Neural progenitor cell (in vitro differentiated cells): Measurements from ENCODE around the gene CDH23. TPM values are rescaled to one million over a fixed set of nuclear protein-coding genes. Genes with fewer than 3 reads are reported as not detected.

Experiments
- DNase-seq: peaks from one replicate; pipeline ENCODE4 v3.0.0-alpha.2; 2016; ENCODE audit warnings: low spot score
- H2AFZ ChIP-seq: fragments of 200-600 bp; sonication (generic); replicated peaks from 2 replicates; pipeline ENCODE4 v1.6.1; 2016; ENCODE audit warnings: antibody characterized with exemption
- H3F3A ChIP-seq: fragments of 200-600 bp; sonication (generic); 2 replicates; pipeline ENCODE4 v1.6.1; 2016; ENCODE audit warnings: antibody characterized with exemption, low read depth
- H3K27ac ChIP-seq: fragments of 200-600 bp; sonication (generic); 2 replicates; pipeline ENCODE4 v1.5.1; 2016; ENCODE audit warnings: mild to moderate bottlenecking
- H3K27me3 ChIP-seq: fragments of 200-600 bp; sonication (generic); 2 replicates; pipeline ENCODE4 v1.6.1; 2016; ENCODE audit warnings: mild to moderate bottlenecking, moderate library complexity
- H3K36me3 ChIP-seq: fragments of 200-600 bp; sonication (generic); 2 replicates; pipeline ENCODE4 v1.5.1; 2016
- H3K4me1 ChIP-seq: fragments of 200-600 bp; sonication (generic); 2 replicates; pipeline ENCODE4 v1.6.1; 2016; ENCODE audit warnings: mixed run types
- H3K4me2 ChIP-seq: fragments of 200-600 bp; sonication (generic); 2 replicates; pipeline ENCODE4 v1.6.1; 2016
- H3K4me3 ChIP-seq: fragments of 200-600 bp; sonication (generic); 2 replicates; pipeline ENCODE4 v1.5.1; 2016
- H3K79me2 ChIP-seq: fragments of 200-600 bp; sonication (generic); 2 replicates; pipeline ENCODE4 v1.6.1; 2016; ENCODE audit warnings: low read depth
- H3K9ac ChIP-seq: fragments of 200-600 bp; sonication (generic); 2 replicates; pipeline ENCODE4 v1.6.1; 2016
- H3K9me3 ChIP-seq: fragments of 200-600 bp; sonication (generic); 2 replicates; pipeline ENCODE4 v1.5.1; 2016; ENCODE audit warnings: low read depth
- H4K20me1 ChIP-seq: fragments of 200-600 bp; sonication (generic); 2 replicates; pipeline ENCODE4 v1.6.1; 2016; ENCODE audit warnings: low read depth
- H3K27ac Mint-ChIP-seq: 3 replicates; pipeline ENCODE4 v1.8.0; 2021; ENCODE audit warnings: mixed read lengths
- H3K27me3 Mint-ChIP-seq: 2 replicates; pipeline ENCODE4 v1.8.0; 2022; ENCODE audit warnings: low read depth, mild to moderate bottlenecking, inconsistent platforms, moderate library complexity, mixed read lengths; ENCODE audit not compliant: insufficient read depth
- H3K36me3 Mint-ChIP-seq: 3 replicates; pipeline ENCODE4 v1.8.0; 2021; ENCODE audit warnings: mixed read lengths
- H3K4me1 Mint-ChIP-seq: 3 replicates; pipeline ENCODE4 v1.8.0; 2021; ENCODE audit warnings: mixed read lengths
- H3K4me3 Mint-ChIP-seq: 3 replicates; pipeline ENCODE4 v1.8.0; 2021; ENCODE audit warnings: mild to moderate bottlenecking, moderate library complexity, mixed read lengths
- H3K9me3 Mint-ChIP-seq: 3 replicates; pipeline ENCODE4 v1.8.0; 2020; ENCODE audit warnings: mixed read lengths
- CTCF ChIP-seq: fragments of 200-600 bp; sonication (generic); IDR thresholded peaks from 2 replicates; pipeline ENCODE4 v1.5.1; 2017; ENCODE audit warnings: antibody characterized with exemption, mild to moderate bottlenecking
- EZH2 ChIP-seq: fragments of 200-600 bp; sonication (generic); IDR thresholded peaks from 2 replicates; pipeline ENCODE4 v1.6.1; 2017; ENCODE audit warnings: antibody characterized with exemption, mild to moderate bottlenecking, moderate library complexity
- EZH2phosphoT487 ChIP-seq: fragments of 200-600 bp; sonication (generic); IDR thresholded peaks from 2 replicates; pipeline ENCODE4 v1.6.1; 2017; ENCODE audit warnings: antibody characterized with exemption
- total RNA-seq: library from RNA; depleted of rRNA; stranded (reverse); fragments of >200 nt; gene quantifications from 2 replicates; pipeline ENCODE4 v1.2.3, GENCODE V29; 2015; ENCODE audit warnings: low replicate concordance

CDH23 gene
- total RNA-seq, 1 donor from 2014 or later = 5.9 TPM

GRCh38 chr10:71582506-71583475, 186.1 kb downstream of the CDH23 start:
- no peak overlapping the region for H3K4me3 ChIP-seq
- H4K20me1 ChIP-seq = no peaks in the 10 kb centered on the region
- no peaks in the 10 kb centered on the region for H3K27me3 ChIP-seq
- H3K27ac ChIP-seq = no peak overlapping the region
- H3K9ac ChIP-seq = no peak overlapping the region
- Mint-ChIP-seq H3K27me3 (peaks cover 6% of the 10 kb centered on the region), H3K27ac (peak overlapping the region; percentile 10), H3K4me3 (no peak overlapping the region), H3K36me3 (no peaks in the 10 kb centered on the region), H3K4me1 (peaks cover 9% of the 10 kb centered on the region), H3K9me3 (no peaks in the 10 kb centered on the region)
- no peak for TF ChIP-seq EZH2
- TF ChIP-seq EZH2phosphoT487 = no peak
- TF ChIP-seq CTCF = no peak
- H3F3A ChIP-seq = no peaks in the 10 kb centered on the region
- no peak for DNase-seq
- H3K4me1 ChIP-seq = peaks cover 6% of the 10 kb centered on the region
- H3K9me3 ChIP-seq = no peaks in the 10 kb centered on the region
- no peak overlapping the region for H3K4me2 ChIP-seq
- H2AFZ ChIP-seq = no peak overlapping the region
- H3K36me3 ChIP-seq = no peaks in the 10 kb centered on the region
- no peaks in the 10 kb centered on the region for H3K79me2 ChIP-seq

GRCh38 chr10:71584461-71584860, 187.7 kb downstream of the CDH23 start:
- DNase-seq = no peak
- H3F3A ChIP-seq = no peaks in the 10 kb centered on the region
- H3K27me3 ChIP-seq = no peaks in the 10 kb centered on the region
- no peak overlapping the region for H3K4me2 ChIP-seq
- no peak overlapping the region for H2AFZ ChIP-seq
- H3K79me2 ChIP-seq = no peaks in the 10 kb centered on the region
- no peaks in the 10 kb centered on the region for H3K9me3 ChIP-seq
- peaks cover 9% of the 10 kb centered on the region for H3K4me1 Mint-ChIP-seq
- no peaks in the 10 kb centered on the region for H4K20me1 ChIP-seq
- H3K4me3 ChIP-seq = no peak overlapping the region
- no peak overlapping the region for H3K27ac ChIP-seq
- TF ChIP-seq EZH2phosphoT487 (no peak), CTCF (no peak), EZH2 (no peak)
- H3K27me3 Mint-ChIP-seq = peaks cover 6% of the 10 kb centered on the region
- no peak overlapping the region for H3K9ac ChIP-seq
- H3K27ac Mint-ChIP-seq = no peak overlapping the region
- no peaks in the 10 kb centered on the region for H3K36me3 Mint-ChIP-seq
- no peaks in the 10 kb centered on the region for H3K9me3 Mint-ChIP-seq
- H3K4me3 Mint-ChIP-seq = no peak overlapping the region
- peaks cover 6% of the 10 kb centered on the region for H3K4me1 ChIP-seq
- no peaks in the 10 kb centered on the region for H3K36me3 ChIP-seq

GRCh38 chr10:71584902-71585563, 188.3 kb downstream of the CDH23 start:
- Histone ChIP-seq H2AFZ (no peak overlapping the region), H3K9me3 (no peaks in the 10 kb centered on the region), H3K4me1 (peaks cover 6% of the 10 kb centered on the region), H3K27ac (no peak overlapping the region), H3K27me3 (no peaks in the 10 kb centered on the region), H3K4me3 (no peak overlapping the region), H3F3A (no peaks in the 10 kb centered on the region), H3K79me2 (no peaks in the 10 kb centered on the region), H3K4me2 (no peak overlapping the region), H4K20me1 (no peaks in the 10 kb centered on the region), H3K9ac (no peak overlapping the region), H3K36me3 (no peaks in the 10 kb centered on the region)
- no peak for TF ChIP-seq EZH2
- TF ChIP-seq EZH2phosphoT487 = no peak
- no peak for TF ChIP-seq CTCF
- H3K9me3 Mint-ChIP-seq = no peaks in the 10 kb centered on the region
- H3K27ac Mint-ChIP-seq = no peak overlapping the region
- no peak for DNase-seq
- no peak overlapping the region for H3K4me3 Mint-ChIP-seq
- peaks cover 9% of the 10 kb centered on the region for H3K4me1 Mint-ChIP-seq
- H3K27me3 Mint-ChIP-seq = peaks cover 6% of the 10 kb centered on the region
- no peaks in the 10 kb centered on the region for H3K36me3 Mint-ChIP-seq
